Subcutaneous adipose tissue (tissue), 4 donors: ENCODE data around the gene NUFIP2. TPM values are rescaled to one million over a fixed set of nuclear protein-coding genes. Genes with fewer than 3 reads are reported as not detected.

ENCODE experiments used
- CTCF ChIP-seq: fragments of 450-650 bp; IDR thresholded peaks from one replicate; pipeline ENCODE4 v1.5.1; 2016; ENCODE audit warnings: low read depth, mild to moderate bottlenecking, control low read depth, antibody characterized with exemption, moderate library complexity
- total RNA-seq, 4 donors: library from RNA; depleted of rRNA; stranded (reverse); fragments of >200 nt; gene quantifications; one replicate each; pipeline ENCODE4 v1.1.0, GENCODE V29; 2016

Gene NUFIP2
- total RNA-seq, 4 donors from 2014 or later = 32.4 to 45.2 (median 39.4) TPM

- no peak for TF ChIP-seq CTCF
These were observed 51.2 kb downstream of the NUFIP2 start for GRCh38 chr17:29242790-29243189.

GRCh38 chr17:29242051-29242450 lies 51.9 kb downstream of the NUFIP2 start:
- TF ChIP-seq CTCF = no peak

- TF ChIP-seq CTCF = no peak
These were observed 52.7 kb downstream of the NUFIP2 start for GRCh38 chr17:29240968-29241963.

- TF ChIP-seq CTCF = no peak
These were observed 53.5 kb downstream of the NUFIP2 start for GRCh38 chr17:29240477-29240876.

- no peak for TF ChIP-seq CTCF
These were observed 55.7 kb downstream of the NUFIP2 start for GRCh38 chr17:29238133-29238850.

- TF ChIP-seq CTCF = no peak
These were observed 56.3 kb downstream of the NUFIP2 start for GRCh38 chr17:29237476-29238132.
